Measurements from ENCODE around the gene SCNN1B.
"Not testable (repeated sequence)": the region's sequence is repeated elsewhere in the genome, so short reads cannot be mapped to it uniquely, and the experiment has no call there.

Gene SCNN1B, protein sequence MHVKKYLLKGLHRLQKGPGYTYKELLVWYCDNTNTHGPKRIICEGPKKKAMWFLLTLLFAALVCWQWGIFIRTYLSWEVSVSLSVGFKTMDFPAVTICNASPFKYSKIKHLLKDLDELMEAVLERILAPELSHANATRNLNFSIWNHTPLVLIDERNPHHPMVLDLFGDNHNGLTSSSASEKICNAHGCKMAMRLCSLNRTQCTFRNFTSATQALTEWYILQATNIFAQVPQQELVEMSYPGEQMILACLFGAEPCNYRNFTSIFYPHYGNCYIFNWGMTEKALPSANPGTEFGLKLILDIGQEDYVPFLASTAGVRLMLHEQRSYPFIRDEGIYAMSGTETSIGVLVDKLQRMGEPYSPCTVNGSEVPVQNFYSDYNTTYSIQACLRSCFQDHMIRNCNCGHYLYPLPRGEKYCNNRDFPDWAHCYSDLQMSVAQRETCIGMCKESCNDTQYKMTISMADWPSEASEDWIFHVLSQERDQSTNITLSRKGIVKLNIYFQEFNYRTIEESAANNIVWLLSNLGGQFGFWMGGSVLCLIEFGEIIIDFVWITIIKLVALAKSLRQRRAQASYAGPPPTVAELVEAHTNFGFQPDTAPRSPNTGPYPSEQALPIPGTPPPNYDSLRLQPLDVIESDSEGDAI

DNA sequence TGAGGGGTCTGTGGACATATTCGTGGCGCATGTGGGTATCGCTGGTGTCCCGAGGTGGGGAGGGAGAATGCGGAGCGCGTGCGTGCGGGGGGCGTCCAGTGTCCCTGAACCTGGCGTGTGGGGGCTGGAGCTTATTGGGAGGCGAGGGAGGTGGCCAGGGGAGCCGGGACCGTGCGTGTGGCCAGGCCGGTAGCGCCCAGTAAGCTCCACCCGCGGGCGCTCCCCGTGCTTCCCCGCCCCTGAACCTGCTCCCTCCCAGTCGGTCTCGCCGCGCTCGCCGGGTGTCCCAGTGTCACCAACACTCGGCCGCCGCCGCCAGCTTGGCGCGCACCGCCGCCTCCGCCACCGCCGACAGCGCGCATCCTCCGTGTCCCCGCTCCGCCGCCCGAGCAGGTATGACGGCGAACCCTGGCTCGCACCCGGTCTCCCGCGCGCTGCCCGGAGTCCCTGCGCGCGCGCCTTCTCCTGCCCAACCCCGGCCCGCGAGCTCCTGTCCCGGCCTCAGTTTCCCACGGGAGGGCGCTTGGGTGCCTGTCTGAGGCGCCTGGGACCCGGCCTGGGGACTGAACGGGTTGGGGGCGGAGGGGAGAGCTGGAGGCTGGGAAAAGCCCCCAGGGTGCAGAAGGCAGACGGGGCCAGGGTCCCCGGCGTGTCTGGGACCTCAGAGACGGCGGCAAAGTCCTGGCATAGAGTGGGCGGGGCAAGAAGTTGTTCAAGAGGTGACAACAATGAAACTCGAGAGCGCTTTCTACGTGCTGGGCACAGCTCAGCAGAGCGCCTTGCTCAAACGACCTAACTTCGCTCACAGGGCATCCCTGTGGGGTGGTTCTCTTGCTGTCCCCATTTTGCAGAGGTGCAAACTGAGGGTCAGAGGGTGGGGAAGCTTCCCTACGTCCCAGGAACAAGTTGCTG is at the start of gene SCNN1B:
Gene SCNN1B, plus strand, starts transcription at position 258 of the 912 bp plus-strand sequence. CDS start 46,298 bp downstream, outside the sequence.
- no peak for DNase-seq (ENCODE audit: low spot score)

DNA sequence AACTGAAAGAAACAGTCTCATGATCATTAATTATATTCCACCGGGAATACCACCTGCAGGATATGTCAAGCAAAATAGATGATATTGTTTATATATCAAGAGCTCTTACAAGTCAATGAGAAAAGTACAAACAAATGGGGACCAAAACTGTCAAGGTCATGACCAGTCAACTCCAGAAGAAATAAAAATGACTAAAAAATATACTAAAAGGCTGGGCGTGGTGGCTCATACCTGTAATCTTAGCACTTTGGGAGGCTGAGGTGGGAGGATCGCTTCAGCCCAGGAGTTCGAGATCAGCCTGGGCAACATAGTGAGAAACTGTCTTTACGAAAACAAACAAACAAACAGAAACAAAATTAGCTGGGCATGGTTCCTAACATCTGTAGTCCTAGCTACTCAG is 49.8 kb upstream of the SCNN1B start:
- no peak for DNase-seq (ENCODE audit: low spot score)

DNA sequence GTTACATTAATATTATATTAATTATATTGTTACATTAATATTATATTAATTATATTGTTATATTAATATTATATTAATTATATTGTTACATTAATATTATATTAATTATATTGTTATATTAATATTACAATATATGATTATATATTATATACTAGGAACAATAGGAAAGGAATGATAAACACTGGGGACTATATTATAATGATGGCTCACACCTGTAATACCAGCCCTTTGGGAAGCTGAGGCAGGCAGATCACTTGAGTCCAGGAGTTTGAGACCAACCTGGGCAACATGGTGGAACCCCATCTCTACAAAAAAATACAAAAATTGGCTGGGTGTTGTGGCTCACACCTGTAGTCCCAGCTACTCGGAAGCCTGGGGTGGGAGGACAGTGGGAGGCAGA is 48.5 kb upstream of the SCNN1B start:
- not testable (repeated sequence) for DNase-seq (ENCODE audit: low spot score)

DNA sequence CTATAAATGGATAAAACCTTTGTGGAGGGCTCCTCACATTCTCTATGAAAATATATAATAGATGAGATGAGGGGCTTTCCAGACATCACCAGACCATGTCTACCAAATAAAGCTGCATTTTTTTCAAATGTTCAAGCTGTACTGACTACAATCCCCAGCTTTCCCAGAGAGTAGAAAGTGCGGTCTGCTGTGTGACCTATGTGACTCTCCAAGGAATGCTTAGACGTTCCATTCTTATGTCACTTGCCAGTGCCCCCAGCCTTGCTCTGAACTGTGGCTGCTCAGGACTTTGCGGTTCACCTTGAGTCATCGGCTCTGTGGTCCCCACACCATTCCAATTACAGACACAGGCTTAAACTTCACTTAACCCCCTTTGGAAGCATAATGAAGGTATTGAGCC is 47.8 kb upstream of the SCNN1B start:
- peak; percentile 15 for DNase-seq (ENCODE audit: low spot score)

DNA sequence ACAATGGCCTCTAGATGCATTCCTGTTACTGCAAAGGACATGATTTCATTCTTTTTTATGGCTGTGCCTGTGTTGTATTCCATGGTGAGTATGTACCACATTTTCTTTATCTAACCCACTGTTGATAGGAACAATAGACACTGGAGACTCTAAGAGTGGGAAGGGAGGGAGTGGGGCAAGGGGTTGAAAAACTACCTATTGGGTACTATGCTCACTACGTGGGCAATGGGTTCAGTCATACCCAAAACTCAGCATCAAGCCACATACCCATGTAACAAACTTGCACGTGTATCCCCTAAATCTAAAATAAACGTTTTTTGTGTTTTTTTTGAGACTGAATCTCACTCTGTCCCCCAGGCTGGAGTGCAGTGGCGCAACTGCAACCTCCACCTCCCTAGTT is 47.1 kb upstream of the SCNN1B start:
- no peak for DNase-seq (ENCODE audit: low spot score)

DNA sequence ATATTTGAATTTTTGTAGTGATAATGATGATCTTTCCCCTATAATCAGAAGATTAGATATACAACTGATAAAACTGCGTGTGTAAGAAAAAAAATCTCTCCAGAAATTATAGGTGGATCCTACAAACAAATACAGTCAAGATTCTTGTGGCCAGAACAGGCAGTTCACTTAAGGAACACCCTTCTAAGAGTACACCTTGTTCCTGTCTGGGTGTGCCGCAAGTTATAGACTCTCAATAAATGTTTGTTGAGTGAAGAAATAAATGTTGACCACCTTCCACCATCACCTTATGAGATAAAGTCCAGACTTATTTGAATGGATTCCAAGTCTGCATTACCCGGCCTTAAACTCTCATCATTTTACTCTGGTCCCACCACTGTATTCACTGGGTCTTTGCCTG is 45.7 kb upstream of the SCNN1B start:
- no peak for DNase-seq (ENCODE audit: low spot score)

DNA sequence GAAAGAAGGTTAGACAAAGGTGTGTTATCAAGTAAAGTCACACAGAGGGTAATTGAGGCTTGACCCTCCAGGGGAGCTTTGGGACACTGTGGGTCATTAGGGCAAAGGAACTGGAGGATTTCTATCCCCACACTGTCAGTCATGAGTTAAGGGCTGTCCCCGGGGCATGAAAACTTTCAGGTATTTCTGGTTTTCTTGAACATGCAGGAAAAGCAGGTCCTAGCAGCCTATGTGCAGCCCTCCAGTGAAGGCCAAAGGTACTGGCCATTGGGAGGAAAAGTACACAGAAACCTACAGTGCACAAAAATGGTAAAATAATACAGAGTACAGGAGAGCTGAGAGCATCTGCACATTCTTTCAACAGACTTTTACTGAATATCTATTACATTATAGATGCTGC is 44.4 kb upstream of the SCNN1B start:
- no peak for DNase-seq (ENCODE audit: low spot score)

DNA sequence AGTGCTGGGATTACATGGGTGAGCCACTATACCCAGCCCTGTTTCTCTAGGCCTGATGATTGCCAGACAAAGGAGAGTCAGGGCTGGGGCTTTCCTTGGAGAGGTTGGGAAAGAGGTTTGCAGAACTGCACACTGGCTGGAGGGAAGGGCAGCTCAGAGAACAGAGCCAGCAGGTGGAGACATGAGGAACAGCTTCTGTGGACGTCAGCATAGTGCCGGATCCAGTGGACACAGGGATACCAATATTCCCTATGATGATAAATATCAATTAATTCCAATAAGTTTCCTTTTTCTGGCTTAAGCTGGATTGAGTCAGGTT is 43.2 kb upstream of the SCNN1B start:
- no peak for DNase-seq (ENCODE audit: low spot score)

DNA sequence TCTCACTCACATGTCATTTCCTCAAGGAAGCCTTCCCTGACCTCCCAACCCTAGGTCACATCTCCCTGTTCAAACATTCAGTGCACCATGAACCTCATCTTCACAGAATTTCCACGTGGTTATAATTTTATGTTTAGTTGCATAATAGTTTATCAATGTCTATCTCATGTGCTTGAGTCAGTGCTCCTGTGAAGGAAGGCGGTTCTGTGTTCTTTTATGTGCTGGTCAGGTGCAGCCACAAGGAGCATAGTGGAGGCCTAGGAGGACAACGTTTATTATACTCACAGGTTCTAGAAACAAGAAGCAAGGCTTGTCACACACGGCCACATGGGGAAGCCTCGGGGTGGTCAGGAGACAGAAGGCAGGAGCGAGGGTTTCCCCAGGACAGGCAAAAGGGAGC is 34.5 kb upstream of the SCNN1B start:
- DNase-seq (ENCODE audit: low spot score), result no peak

DNA sequence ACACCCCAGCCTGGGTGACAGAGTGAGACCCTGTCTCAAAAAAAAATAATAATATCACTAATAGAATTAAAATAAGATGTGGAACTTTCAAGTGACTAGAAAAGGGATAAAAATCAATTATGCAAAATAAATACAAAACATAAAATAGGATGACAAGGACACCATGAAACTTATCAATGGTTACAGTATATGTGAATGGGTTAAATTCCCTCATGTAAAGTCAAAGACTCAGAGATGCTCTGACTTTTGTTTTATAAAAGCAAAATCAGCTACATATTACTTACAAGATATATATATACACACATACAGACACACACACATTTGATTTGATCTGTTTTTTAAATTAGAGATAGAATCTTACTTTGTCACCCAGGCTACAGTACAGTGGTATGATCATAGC is 33.5 kb upstream of the SCNN1B start:
- DNase-seq (ENCODE audit: low spot score), result no peak

DNA sequence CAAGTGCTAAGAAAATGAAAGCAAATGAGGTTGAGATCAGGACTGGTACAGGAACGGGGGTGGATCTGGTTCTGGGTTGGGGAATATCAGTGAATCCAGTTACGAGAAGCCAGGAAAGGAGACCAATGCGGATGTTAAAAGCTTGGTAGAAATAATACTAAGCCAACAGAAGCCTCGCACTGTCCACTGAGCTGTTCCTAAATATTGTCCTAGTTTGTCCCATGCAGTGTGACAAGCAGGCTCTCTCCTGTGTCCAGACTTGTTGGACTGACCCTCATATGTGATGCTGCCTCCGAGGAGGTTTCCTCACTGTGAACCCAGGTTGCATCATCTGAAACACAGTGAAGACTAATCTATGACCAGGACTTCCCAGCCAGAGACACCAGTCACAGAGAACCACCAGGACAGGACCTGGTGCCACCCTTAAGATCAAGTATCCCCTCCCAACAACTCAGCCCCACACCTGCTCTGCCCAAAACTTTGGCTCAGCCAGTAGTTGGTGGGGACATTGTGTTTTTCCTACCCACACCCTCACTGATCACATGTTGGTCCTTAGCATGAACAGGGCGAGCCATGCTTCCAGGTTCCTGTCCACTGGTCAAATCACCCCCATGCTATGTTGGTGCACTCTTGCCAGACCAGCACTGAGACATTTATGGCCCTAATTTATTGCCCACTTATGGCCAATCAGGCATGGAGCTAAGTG is 32.7 kb upstream of the SCNN1B start:
- DNase-seq (ENCODE audit: low spot score), result no peak

DNA sequence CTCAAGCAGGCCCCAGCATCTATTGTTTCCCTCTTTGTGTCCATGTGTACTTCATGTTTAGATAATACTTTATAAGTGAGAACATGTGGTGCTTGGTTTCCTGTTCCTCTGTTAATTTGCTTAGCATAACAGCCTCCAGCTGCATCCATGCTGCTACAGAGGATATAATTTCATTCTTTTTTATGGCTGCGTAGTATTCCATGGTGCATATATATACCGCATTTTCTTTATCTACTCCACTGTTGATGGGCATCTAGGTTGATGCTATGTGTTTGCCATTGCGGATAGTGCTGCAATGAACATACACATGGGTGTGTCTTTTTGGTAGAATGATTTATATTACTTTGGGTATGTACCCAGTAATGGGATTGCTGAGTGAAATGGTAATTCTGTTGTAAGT is 31.4 kb upstream of the SCNN1B start:
- no peak for DNase-seq (ENCODE audit: low spot score)

DNA sequence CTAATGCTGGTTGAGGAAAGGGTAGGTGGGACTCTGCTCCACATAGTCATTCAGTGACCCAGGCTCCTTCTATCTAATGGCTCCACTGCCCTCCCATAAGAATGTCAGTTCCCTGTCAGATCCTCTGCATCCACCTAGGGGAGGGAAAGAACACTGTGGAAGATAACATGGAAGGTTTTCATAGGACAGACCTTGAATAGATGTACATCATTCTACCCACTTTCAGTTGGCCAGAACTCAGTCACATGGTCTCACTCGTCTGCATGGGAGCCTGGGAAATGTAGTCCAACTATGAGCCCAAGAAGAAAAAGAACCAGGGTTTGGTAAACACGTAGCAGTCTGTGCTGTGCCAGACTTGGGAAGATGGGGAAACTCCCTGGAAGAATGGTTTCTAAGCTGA is 27.1 kb upstream of the SCNN1B start:
- DNase-seq (ENCODE audit: low spot score), result peak; percentile 36

DNA sequence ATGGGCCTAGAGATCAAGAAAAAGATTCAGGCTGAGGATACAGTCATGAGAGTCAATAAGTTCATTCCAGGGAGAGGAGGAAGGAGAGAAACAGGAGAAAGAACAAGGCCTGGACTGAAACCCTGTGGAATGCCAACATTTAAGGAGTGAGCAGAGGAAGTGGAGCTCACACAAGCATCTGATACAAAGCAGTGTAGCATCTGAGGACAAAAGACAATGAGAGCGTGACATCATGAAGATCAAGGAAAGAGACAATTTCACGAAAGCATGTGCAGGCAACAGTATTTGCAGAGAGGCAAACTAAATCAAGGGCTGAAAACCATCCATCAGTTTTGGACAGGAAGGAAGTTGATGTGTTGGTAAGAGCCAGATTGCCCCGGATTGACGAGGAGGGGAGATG is 25.3 kb upstream of the SCNN1B start:
- no peak for DNase-seq (ENCODE audit: low spot score)

DNA sequence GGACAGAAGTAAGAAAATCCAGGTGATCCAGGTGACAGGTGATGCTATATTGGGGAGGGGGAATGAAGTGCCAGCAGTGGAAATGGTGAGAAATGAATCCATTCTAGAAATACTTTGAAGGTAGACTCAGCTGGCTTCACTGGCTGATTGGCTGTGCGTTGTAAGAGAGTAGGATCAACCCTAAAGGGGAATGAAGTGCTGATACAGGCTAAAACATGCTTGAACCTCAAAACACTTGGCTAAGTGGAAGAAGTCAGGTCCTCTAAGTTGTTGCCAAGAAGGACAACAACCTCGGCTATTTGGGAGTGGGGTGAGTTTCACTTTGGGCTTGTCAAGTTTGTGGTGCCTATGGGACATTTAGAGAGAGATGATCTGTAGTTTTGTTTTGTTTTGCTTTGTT is 24.1 kb upstream of the SCNN1B start:
- no peak for DNase-seq (ENCODE audit: low spot score)

DNA sequence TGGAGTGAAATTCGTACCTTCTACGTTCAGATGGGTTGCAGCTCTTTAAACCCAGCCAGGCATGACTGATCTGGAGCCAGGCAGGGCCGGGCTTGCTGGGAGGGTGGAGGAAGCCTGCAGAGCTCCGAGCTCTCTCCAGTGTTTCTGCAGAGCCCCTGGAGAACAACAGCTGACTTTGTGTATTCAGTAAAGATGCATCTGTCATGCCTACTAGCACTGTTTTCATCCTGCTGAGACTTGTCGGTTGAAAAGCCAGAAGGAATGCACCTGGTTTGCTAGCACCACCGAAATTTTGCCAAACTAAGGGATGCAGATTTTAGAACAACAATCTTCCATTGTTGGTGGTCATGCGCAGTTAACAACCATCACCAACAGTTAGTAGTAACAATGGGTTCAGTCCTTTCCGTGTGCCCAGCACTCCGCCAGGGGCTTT is 22.4 kb upstream of the SCNN1B start:
- DNase-seq (ENCODE audit: low spot score), result no peak

DNA sequence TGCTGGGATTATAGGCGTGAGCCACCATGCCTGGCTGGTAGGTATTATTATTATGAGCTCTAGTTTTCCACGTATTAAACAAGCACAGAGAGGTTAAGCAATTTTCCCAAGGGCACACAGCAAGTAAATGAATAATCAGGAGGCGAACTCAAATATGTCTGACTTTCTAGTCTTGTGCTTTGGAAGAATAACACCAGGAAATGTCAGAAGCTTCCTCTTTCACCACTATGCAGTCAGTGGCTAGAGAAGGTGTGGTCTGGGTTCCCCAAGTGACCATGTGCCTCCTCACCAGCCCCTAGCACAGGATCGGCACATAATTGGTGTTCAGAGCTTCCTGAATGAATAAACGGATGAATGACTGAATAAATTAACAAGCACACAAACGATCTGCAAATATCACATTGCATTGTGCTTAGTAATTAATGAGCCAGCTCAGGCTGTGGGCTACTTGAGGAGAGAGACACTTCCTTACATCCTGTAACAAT is 21.6 kb upstream of the SCNN1B start:
- peak; percentile 43 for DNase-seq (ENCODE audit: low spot score)

DNA sequence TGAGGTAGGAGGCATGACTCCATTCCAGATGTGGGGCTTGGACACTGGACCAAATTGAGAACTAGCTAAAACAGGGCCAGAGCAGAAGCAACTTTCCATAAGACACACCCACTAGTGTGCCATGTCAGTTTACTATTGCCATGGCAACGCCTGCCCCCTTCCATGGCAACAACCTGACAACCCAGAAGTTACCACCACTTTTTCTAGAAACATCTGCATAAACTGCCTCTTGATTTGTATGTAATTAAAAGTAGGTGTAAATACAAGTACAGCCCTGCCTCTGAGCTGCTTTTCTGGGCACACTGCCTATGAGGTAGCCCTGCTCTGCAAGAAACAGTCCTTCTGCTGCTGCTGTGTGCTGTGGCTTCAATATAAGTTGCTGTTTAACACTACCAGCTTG is 19.5 kb upstream of the SCNN1B start:
- DNase-seq (ENCODE audit: low spot score), result no peak

DNA sequence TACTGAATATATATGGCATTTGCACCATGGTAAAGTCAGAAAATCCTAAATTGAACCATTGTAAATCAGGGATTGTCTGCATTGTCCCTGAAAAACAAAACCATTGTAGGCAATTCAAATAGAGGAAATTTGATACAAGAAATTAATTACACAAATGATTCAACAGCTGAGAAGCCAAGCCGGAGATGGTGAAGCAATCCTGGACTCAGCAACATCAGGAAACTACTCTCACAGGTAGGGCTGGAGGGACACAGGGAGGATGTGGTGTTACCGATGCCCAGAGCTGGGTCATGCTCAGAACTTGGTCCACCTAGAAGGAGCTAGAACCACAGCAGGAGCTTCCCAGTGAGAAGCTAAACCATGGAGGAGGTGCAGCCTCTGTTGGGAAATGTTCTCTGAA is 18.5 kb upstream of the SCNN1B start:
- DNase-seq (ENCODE audit: low spot score), result no peak

DNA sequence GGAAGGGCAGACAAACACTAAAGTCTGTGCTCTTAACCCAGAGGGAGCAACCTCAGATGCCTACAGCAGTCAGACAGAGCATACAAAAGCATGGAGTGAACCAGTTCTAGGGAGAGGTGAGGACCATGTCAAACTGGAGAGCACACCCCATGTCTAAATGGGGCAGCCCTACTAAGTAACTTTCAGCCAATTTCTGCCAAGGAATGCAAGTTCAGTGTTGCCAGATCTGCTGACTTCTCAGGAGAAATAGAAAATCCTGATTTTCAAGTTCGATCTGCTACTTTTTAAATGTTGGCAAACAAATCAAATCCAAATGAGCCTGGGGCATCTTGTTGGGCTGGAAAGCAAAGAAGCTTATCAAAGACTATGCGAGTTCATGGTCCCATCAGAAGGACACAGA is 17.5 kb upstream of the SCNN1B start:
- no peak for DNase-seq (ENCODE audit: low spot score)

DNA sequence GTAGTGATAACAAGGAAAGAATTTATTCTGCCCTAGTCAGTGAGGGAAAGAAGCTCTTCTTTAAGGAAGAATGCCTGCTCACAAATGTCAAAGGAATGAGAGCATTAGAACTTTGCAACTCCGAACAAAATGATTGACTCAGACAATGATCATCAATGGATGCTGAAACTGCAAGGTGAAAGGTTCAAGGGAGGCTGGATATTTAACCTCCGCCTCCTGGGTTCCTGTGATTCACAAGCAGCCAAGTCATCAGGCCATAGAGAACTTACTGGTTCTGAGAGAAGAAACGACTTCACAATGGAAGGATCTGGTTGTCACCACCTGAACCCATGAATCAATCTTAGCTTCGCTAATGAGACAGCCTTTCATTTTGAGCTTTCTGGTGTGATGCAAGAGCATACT is 16.0 kb upstream of the SCNN1B start:
- DNase-seq (ENCODE audit: low spot score), result no peak

DNA sequence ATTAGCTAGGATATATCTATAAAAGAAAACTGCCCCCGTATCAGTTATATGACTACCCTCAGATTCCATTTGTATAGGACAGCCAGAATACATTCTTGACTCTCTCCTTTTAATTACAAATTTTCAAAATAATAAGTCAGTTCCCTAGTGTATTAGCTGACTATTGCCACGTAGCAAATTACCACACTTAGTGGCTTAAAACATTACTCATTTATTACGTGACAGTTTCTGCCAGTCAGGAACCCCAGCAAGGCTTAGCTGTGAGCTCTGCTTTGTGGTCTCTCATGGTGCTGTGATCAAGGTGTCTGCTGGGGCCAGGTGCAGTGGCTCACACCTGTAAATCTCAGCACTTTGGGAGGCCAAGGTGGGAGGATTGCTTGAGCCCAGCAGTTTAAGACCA is 13.9 kb upstream of the SCNN1B start:
- DNase-seq (ENCODE audit: low spot score), result no peak
